22Rv1 (cell line): Measurements from ENCODE around the gene TTN.

Experiments
- ZFX ChIP-seq: fragments of 450-650 bp; IDR thresholded peaks from 2 replicates; pipeline ENCODE4 v1.6.1; 2017; ENCODE audit warnings: antibody characterized with exemption, borderline replicate concordance
- TF ChIP-seq, protein P1 (sequence below): fragments of 450-650 bp; IDR thresholded peaks from 2 replicates; pipeline ENCODE4 v1.5.1; 2017; ENCODE audit warnings: mild to moderate bottlenecking

DNA sequence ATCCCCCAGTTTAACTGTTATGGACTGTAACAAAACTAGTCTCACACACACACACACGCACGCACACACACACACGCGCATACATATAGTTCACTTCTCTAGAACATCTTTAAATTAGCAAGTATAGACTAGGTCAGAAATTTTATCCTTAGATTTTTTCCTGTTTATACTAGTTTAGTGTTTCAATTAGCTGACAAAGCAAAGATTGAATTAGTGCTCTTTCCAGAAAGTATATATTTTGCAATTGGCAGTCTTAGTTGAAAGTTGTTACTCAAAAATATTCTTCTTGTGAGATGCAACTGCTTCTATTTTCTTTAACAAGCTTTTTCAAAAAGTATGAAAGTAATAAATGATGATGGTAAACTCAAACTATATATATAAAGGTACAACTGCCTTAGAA is 304.5 kb downstream of the TTN start:
- TF ChIP-seq, protein P1, sequence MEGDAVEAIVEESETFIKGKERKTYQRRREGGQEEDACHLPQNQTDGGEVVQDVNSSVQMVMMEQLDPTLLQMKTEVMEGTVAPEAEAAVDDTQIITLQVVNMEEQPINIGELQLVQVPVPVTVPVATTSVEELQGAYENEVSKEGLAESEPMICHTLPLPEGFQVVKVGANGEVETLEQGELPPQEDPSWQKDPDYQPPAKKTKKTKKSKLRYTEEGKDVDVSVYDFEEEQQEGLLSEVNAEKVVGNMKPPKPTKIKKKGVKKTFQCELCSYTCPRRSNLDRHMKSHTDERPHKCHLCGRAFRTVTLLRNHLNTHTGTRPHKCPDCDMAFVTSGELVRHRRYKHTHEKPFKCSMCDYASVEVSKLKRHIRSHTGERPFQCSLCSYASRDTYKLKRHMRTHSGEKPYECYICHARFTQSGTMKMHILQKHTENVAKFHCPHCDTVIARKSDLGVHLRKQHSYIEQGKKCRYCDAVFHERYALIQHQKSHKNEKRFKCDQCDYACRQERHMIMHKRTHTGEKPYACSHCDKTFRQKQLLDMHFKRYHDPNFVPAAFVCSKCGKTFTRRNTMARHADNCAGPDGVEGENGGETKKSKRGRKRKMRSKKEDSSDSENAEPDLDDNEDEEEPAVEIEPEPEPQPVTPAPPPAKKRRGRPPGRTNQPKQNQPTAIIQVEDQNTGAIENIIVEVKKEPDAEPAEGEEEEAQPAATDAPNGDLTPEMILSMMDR: no peak
- TF ChIP-seq ZFX: no peak
